OCI-LY3 (cell line): ENCODE data around the gene RNF13.

Experiments
- H2AFZ ChIP-seq: fragments of 200-600, 300-600 bp; shearing (Covaris generic); 2 replicates; pipeline ENCODE4 v1.6.0; 2014; ENCODE audit warnings: antibody characterized with exemption, low read depth, low read length
- H3K27ac ChIP-seq: fragments of 200-600, 300-600 bp; sonication (generic); 2 replicates; pipeline ENCODE4 v1.5.1; 2014; ENCODE audit warnings: mild to moderate bottlenecking, low read length, moderate library complexity, mixed read lengths
- H3K27me3 ChIP-seq: fragments of 200-600, 300-600 bp; sonication (generic); 2 replicates; pipeline ENCODE4 v1.6.1; 2014; ENCODE audit warnings: low read depth, low read length, mixed read lengths
- H3K36me3 ChIP-seq: fragments of 200-600, 300-600 bp; sonication (generic); replicated peaks from 2 replicates; pipeline ENCODE3; 2014; ENCODE audit warnings: low read depth, low read length, mixed read lengths
- H3K4me1 ChIP-seq: fragments of 300-600, 200-600 bp; sonication (generic); 2 replicates; pipeline ENCODE4 v1.6.1; 2014; ENCODE audit warnings: low read length, mixed read lengths
- H3K4me2 ChIP-seq: fragments of 200-600, 300-600 bp; sonication (generic); 2 replicates; pipeline ENCODE4 v1.6.1; 2014; ENCODE audit warnings: low read length, mixed read lengths
- H3K4me3 ChIP-seq: fragments of 300-600, 200-600 bp; sonication (generic); 2 replicates; pipeline ENCODE4 v1.5.1; 2014; ENCODE audit warnings: antibody characterized with exemption, mild to moderate bottlenecking, low read length, moderate library complexity
- H3K79me2 ChIP-seq: fragments of 300-600, 200-600 bp; shearing (Covaris generic); 2 replicates; pipeline ENCODE4 v1.6.1; 2014; ENCODE audit warnings: mild to moderate bottlenecking, low read length, mixed read lengths
- H3K9ac ChIP-seq: fragments of 300-600, 200-600 bp; shearing (Covaris generic); 2 replicates; pipeline ENCODE4 v1.6.0; 2014; ENCODE audit warnings: mild to moderate bottlenecking, low read length, moderate library complexity
- H3K9me3 ChIP-seq: fragments of 200-600, 300-600 bp; shearing (Covaris generic); 2 replicates; pipeline ENCODE4 v1.6.1; 2014; ENCODE audit warnings: low read length, mixed read lengths; ENCODE audit not compliant: insufficient read depth
- H4K20me1 ChIP-seq: fragments of 200-600, 300-600 bp; sonication (generic); 2 replicates; pipeline ENCODE4 v1.6.1; 2016; ENCODE audit warnings: low read length, mixed read lengths; ENCODE audit not compliant: insufficient read depth
- EZH2phosphoT487 ChIP-seq: fragments of 200-600 bp; shearing (Covaris generic); IDR thresholded peaks from 2 replicates; pipeline ENCODE4 v1.6.1; 2018; ENCODE audit warnings: antibody characterized with exemption, mixed run types, low read depth
- TF ChIP-seq, protein P1 (sequence below): fragments of 200-600, 300-600 bp; sonication (generic); IDR thresholded peaks from 2 replicates; pipeline ENCODE4 v1.5.1; 2014; ENCODE audit warnings: antibody characterized with exemption, low read length, low read depth

RNF13 gene

DNA sequence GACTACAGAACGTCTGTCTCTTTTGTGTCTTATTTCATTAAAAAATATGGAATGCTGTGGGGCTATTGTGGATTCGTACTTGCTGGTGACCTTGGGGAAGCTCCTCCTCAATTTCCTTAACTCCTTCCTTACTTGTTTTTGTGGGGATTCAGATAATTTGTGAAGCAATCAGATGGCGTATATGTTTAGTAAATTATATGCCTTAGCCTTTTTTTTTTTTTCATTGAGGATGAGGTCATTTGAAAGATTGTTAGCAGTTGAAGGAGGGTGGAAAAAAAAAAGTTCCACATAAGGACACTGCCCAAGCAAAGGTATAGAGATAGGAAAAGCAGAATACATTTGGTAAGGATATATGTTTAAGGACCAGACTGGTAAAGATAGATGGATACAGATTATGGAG is 3.3 kb downstream of the RNF13 start:
- Histone ChIP-seq H3K4me3 (no peak overlapping the region), H3K4me1 (peaks cover 34% of the 10 kb centered on the region), H4K20me1 (peaks cover 67% of the 10 kb centered on the region)

DNA sequence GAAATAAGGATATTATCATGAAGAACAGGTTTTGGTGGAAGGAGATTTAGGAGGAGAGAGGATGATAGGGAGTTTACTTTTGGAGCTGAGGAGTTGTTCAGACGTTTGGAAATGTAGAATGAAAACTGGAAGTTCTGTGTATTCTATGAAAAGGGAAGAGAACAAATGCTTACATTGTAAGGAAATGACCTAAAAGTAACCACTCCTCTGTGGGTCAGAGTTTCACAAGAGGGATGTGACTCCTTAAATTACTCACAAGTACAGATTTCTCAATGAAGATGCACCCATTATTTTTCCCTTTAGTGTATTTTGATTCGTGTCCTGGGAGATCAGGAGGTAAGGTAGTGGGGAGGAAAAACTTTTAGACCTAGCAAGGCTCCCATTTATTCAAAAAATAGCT is 4.0 kb downstream of the RNF13 start:
- no peak overlapping the region for H3K4me2 ChIP-seq

More for the DNA sequence above, 3.3 kb downstream of the RNF13 start:
- Histone ChIP-seq H3K27me3 (no peaks in the 10 kb centered on the region), H3K27ac (no peak overlapping the region), H3K9me3 (no peaks in the 10 kb centered on the region), H3K4me2 (no peak overlapping the region), H3K36me3 (peaks cover 13% of the 10 kb centered on the region), H3K79me2 (peaks cover 83% of the 10 kb centered on the region), H3K9ac (no peak overlapping the region), H2AFZ (no peak overlapping the region)
- TF ChIP-seq EZH2phosphoT487 = no peak
- TF ChIP-seq, protein P1, sequence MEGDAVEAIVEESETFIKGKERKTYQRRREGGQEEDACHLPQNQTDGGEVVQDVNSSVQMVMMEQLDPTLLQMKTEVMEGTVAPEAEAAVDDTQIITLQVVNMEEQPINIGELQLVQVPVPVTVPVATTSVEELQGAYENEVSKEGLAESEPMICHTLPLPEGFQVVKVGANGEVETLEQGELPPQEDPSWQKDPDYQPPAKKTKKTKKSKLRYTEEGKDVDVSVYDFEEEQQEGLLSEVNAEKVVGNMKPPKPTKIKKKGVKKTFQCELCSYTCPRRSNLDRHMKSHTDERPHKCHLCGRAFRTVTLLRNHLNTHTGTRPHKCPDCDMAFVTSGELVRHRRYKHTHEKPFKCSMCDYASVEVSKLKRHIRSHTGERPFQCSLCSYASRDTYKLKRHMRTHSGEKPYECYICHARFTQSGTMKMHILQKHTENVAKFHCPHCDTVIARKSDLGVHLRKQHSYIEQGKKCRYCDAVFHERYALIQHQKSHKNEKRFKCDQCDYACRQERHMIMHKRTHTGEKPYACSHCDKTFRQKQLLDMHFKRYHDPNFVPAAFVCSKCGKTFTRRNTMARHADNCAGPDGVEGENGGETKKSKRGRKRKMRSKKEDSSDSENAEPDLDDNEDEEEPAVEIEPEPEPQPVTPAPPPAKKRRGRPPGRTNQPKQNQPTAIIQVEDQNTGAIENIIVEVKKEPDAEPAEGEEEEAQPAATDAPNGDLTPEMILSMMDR = no peak

DNA sequence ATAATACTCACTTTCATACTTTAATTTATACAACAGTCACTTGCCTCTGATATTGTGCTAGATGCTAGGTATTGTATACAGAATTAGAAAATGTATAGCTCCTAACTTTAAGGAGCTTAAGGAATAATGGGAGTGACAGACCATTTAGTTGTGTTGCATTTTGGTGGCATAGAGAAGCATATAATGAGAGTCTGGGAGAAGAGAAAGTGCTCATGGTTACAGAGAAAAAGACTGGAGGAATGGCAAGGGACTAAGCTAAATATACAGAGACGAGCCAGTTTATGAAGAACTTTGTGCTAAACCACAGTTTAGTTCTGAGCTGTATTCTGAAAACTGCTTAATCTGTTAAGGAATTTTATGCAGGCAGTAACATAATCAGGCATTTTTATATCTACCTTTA is 6.4 kb downstream of the RNF13 start:
- no peaks in the 10 kb centered on the region for H3K27me3 ChIP-seq
- H3K4me2 ChIP-seq = no peak overlapping the region
- H3K4me1 ChIP-seq = peaks cover 20% of the 10 kb centered on the region
- peaks cover 71% of the 10 kb centered on the region for H4K20me1 ChIP-seq
- no peak overlapping the region for H3K4me3 ChIP-seq
- no peak overlapping the region for H3K27ac ChIP-seq
- no peak overlapping the region for H3K9ac ChIP-seq
- no peak overlapping the region for H2AFZ ChIP-seq
- peaks cover 26% of the 10 kb centered on the region for H3K36me3 ChIP-seq
- TF ChIP-seq, protein P1 = no peak
- no peak for TF ChIP-seq EZH2phosphoT487
- H3K9me3 ChIP-seq = no peaks in the 10 kb centered on the region
- H3K79me2 ChIP-seq = peaks cover 99% of the 10 kb centered on the region

More for the DNA sequence above, 4.0 kb downstream of the RNF13 start:
- H4K20me1 ChIP-seq = peaks cover 73% of the 10 kb centered on the region
- no peaks in the 10 kb centered on the region for H3K9me3 ChIP-seq
- TF ChIP-seq, protein P1 = no peak
- TF ChIP-seq EZH2phosphoT487 = no peak
- peaks cover 20% of the 10 kb centered on the region for H3K36me3 ChIP-seq
- H3K4me3 ChIP-seq = no peak overlapping the region
- H3K4me1 ChIP-seq = peaks cover 28% of the 10 kb centered on the region
- H3K27me3 ChIP-seq = no peaks in the 10 kb centered on the region
- H3K9ac ChIP-seq = no peak overlapping the region
- H2AFZ ChIP-seq = no peak overlapping the region
- H3K79me2 ChIP-seq = peaks cover 90% of the 10 kb centered on the region
- no peak overlapping the region for H3K27ac ChIP-seq

DNA sequence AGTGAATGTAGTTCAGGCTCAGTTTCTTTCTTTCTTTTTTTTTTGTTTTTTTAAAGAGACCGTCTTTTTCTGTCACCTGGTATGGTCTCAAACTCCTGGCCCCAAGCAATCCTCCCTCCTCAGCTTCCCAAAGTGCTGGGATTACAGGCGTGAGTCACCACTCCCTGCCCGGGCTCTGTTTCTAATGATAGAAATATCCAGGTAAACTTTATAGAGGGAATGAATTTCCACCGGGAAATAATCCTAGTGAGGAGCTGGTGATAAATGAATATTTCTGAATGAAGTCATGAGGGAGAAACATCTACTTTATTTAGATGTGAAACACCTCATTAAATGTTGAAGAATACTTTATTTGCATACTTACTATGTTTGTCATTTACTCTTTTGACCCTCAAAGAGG is 7.2 kb downstream of the RNF13 start:
- TF ChIP-seq EZH2phosphoT487 = no peak
- TF ChIP-seq, protein P1 = no peak
- H3K79me2 ChIP-seq = peaks cover 96% of the 10 kb centered on the region
- peaks cover 26% of the 10 kb centered on the region for H3K36me3 ChIP-seq
- no peak overlapping the region for H2AFZ ChIP-seq
- no peaks in the 10 kb centered on the region for H3K9me3 ChIP-seq
- H3K4me2 ChIP-seq = no peak overlapping the region
- H3K4me3 ChIP-seq = no peak overlapping the region
- no peaks in the 10 kb centered on the region for H3K27me3 ChIP-seq
- H3K4me1 ChIP-seq = peaks cover 13% of the 10 kb centered on the region
- H3K9ac ChIP-seq = no peak overlapping the region
- H3K27ac ChIP-seq = no peak overlapping the region
- peaks cover 65% of the 10 kb centered on the region for H4K20me1 ChIP-seq
